GM21576 (cell line): Measurements from ENCODE around the gene THUMPD2.
"Not testable (repeated sequence)": the region's sequence is repeated elsewhere in the genome, so short reads cannot be mapped to it uniquely, and the experiment has no call there.

Source experiments
- ATAC-seq: cut with Tn5 transposase; IDR thresholded peaks from one replicate; pipeline ENCODE4 v1.9.1; 2021; ENCODE audit warnings: mild to moderate bottlenecking, moderate library complexity; ENCODE audit not compliant: unreplicated experiment

The THUMPD2 gene

DNA sequence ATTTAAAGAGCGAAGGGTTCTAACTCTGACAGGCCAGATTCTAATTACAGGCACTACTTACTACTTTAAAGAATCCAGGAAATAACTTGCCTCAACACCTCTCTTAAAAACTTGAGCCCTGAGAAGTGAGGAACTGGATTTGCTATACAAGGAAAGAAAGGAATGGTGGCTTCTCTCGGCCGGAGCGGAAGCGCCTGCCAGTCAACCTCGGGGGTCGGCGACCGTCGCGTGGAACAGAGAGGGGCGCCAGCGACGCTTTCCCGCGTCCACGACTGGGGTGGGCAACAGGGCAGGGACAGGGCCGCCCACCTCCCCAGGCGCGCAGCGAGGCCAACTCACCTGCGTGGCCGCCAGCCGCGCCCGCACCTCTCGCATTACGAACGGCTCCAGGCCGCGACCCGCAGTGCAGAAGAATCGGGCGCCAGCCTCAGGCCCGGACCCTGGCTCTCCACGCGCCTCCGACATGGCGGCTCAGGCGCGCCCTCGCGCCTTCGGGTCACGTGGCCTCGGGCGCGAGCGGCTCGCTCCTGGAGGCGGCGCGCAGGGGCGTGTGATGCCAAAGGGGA lies at the start of gene THUMPD2:
Gene THUMPD2 (minus strand): TSS at position 484 of the 566 bp plus-strand sequence. CDS start 19 bp downstream, at position 465.
- ATAC-seq = peak; percentile 75

- ATAC-seq = no peak
Measured at GRCh38 chr2:39821871-39822270, 42.8 kb upstream of the THUMPD2 start.

GRCh38 chr2:39816845-39817244 lies 37.8 kb upstream of the THUMPD2 start:
- ATAC-seq = no peak

DNA sequence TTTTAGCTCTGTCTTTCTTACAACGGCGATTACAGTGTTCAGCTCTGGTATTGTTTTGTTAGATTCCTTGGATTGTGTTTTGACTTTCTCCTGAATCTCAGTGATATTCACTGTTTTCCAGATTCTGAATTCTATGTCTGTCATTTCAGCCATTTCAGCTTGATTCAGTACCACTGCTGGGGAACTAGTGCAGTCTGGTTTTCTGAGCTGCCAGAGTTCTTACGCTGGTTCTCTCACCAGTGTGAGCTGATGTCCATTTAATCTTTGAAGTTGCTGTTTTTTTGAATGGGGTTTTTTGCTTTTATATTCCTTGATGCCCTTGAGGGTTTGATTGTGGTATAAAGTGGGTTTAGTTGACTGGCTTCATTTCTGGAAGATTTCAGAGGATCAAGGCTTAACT lies 37.4 kb upstream of the THUMPD2 start:
- ATAC-seq = no peak

DNA sequence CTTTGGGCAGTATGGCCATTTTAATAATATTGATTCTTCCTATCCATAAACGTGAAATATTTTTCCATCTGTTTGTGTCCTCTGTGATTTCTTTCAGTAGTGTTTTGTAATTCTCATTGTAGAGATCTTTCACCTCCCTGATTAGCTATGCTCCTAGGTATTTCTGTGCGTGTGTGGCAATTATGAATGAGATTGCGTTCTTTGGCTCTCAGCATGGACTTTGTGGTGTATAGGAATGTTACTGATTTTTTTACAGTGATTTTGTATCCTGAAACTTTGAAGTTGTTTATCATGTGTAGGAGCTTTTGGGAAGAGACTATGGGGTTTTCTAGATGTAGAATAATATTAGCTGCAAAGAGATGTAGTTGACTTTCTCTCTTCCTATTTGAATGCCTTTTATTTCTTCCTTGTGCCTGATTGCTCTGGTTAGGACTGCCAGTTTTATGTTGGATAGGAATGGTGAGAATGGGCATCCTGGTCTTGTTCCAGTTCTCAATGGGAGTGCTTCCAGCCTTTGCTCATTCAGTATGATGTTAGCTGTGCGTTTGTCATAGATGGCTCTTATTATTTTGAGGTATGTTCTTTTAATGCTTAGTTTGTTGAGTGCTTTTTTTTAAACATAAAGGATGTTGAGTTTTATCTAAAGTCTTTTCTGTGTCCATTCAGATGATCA lies 27.0 kb upstream of the THUMPD2 start:
- ATAC-seq = no peak

GRCh38 chr2:39803839-39804238 lies 24.8 kb upstream of the THUMPD2 start:
- ATAC-seq = no peak

- no peak for ATAC-seq
Measured at GRCh38 chr2:39800752-39801151, 21.7 kb upstream of the THUMPD2 start.

GRCh38 chr2:39796134-39796533 lies 17.1 kb upstream of the THUMPD2 start:
- ATAC-seq = no peak

- ATAC-seq = not testable (repeated sequence)
Measured at GRCh38 chr2:39790216-39790818, 11.3 kb upstream of the THUMPD2 start.

- no peak for ATAC-seq
Measured at GRCh38 chr2:39787950-39788349, 8.9 kb upstream of the THUMPD2 start.

- ATAC-seq = no peak
Measured at GRCh38 chr2:39786761-39787522, 7.9 kb upstream of the THUMPD2 start.

GRCh38 chr2:39782591-39782990 lies 3.5 kb upstream of the THUMPD2 start:
- no peak for ATAC-seq

DNA sequence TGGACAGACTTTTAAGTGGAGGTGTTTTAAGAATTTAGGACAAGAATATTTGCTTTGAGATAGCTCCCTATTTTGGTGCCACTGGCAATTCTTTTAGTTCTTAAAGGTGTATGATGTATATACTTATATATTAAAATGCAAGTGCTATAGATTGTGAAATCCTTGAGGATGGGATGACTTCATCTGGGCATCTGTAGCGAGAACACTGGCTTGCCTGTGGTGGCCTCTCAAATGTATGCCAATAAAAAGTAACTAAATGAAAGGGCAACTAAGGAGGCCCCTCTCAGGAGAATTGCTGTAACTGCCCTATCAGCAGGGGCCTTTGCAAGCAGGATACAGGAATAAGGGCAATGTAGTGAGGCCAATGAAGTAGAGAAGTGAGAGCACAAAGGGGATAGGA lies 2.6 kb upstream of the THUMPD2 start:
- ATAC-seq = no peak

DNA sequence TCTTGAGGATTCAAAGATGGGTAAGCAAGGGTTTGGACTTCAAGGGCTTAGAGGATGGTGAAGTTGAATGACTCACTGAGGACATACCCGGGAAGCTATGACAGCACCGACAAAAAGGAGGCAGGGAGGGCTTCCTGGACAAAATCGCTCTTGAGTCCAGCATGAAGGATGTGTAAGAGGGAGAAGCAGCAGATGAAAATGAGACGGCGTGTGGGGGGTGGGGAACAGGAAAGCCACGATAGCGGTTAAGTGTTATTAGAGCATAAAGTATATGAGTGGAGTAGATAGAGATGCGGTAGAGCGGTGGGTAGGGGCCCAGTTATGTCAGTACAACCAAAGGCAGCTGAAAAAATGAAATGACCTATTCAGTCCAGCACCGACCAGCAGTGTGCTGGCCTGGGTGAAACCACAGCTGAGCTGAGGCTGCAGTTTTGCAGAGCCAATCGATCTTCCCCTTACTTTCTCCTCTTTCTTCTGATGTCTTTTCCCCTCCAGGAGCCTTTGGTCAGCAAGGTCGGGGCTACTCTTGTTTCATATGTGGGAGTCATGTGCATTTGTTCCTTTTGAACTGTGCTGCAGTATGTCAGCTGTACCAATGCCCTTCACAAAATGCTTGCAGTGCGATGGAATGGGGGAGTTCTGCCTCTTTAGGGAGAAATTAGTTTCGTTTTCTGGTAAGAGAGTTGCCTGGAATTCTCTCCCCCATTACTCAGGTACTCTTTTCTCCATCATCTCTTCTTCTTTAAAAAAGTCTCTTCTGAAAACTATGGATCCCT lies 2.0 kb upstream of the THUMPD2 start:
- no peak for ATAC-seq

DNA sequence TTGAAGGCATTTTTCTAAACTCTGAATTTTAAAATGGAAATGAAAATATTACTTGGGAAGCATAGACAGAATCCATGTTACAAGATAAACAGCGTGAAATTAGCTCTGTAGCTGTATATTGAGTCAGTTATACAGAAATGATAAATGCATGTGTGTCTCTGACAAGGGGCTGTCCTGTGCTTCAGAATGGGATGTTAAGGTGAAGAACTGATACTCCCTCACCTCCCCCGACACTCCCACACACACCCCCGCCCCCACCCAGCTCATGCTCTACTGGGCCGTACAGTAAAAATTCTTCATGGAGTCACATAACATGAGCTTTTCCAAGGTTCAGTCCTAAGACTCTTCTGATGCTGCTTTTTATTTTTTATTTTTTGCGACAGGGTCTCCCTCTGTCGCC lies 869 bp upstream of the THUMPD2 start:
- ATAC-seq = no peak

DNA sequence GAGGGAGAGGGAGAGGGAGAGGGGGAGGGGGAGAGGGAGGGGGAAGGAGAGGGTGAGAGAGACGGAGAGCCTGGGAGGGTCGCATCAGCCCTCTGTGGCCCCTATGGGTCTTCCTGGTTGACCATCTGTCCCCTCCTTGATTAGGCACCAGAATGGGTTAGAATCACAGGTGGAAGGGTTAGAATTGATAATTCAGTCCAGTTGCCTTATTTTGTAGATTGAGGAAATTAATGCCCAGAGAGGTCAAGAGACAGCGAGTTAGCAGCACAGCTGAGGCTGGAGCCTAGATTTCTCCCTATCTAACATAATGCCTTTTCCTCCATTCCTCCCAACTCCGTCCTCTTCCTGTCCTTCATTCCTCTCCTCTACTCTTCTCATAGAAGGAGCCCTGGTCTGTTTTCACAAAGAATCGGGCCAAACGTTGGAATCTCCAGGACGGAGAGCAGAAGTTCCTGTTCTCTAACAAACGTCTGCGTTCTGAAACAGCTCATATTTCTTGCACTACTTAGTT lies 338 bp upstream of the THUMPD2 start:
- no peak for ATAC-seq

DNA sequence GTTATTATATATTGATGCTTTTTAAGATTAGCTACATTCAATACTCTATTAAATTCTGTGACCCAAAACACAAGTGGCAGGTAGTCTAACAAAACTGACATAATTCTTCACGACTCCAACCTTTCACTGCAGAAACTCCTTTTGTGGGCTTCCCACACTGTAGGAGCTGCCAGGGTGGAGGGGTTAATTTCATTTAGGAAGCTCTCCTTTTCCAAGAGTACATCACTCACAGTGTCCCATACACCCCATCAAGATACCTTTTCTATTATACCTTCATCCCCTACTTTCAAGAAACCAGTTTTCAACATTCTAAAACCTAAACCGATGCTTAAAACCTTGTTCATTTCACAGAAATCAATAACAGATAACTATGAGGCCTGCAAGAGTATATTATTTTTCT lies 825 bp downstream of the THUMPD2 start:
- ATAC-seq = no peak

- ATAC-seq = no peak
Measured at GRCh38 chr2:39772812-39773152, 6.3 kb downstream of the THUMPD2 start.

DNA sequence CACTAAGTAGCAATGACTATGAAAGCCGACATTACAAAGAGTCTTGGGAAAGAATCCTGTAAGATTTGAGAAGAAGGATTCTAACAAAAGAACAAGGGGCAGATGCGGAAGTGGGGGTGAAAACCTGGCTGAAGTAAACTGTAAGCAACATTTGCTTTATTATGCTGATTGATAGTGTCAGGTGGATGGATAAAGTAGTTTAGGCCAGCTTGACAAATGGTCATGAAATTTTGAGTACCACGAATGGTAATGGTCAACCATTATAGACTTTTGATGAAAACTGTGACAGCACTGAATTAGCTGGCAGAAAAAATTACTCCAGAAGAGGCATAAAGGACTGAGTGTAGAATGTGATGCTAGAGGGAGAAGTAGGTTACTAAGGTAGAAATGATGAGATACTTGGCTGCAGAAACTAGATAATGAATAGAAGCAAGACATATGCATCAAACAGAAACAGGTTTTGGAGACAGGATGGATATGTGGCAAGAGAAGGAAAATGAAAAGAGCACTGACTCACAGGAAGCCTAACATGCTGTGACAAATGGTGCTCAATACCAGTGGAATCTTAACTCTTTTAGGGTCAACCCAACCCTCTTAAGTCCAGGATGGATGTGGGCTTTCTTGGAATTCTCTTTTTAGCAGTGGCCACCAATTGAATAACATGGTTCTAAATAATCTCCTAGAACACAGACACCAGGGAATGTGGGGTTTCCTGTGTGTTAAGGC lies 6.8 kb downstream of the THUMPD2 start:
- ATAC-seq = no peak

GRCh38 chr2:39762448-39762847 lies 16.6 kb downstream of the THUMPD2 start:
- ATAC-seq = no peak
